D721Med (cell line): Measurements from ENCODE around the gene POLRMT.
"Not testable (repeated sequence)": the region's sequence is repeated elsewhere in the genome, so short reads cannot be mapped to it uniquely, and the experiment has no call there.

Experiments
- DNase-seq: peaks from one replicate; pipeline ENCODE4 v3.0.0; 2011; ENCODE audit warnings: low spot score; ENCODE audit not compliant: insufficient read length
- FAIRE-seq: peaks from 2 replicates; lab custom pipeline; 2011; peaks lifted over from hg19 to GRCh38; lab: Jason Lieb, UNC
- TF ChIP-seq, protein P1 (sequence below): IDR thresholded peaks from 2 replicates; pipeline ENCODE4 v1.5.1; 2012; ENCODE audit warnings: mild to moderate bottlenecking, control low read depth; ENCODE audit not compliant: insufficient read depth; ENCODE audit errors: missing control alignments

The POLRMT gene

DNA sequence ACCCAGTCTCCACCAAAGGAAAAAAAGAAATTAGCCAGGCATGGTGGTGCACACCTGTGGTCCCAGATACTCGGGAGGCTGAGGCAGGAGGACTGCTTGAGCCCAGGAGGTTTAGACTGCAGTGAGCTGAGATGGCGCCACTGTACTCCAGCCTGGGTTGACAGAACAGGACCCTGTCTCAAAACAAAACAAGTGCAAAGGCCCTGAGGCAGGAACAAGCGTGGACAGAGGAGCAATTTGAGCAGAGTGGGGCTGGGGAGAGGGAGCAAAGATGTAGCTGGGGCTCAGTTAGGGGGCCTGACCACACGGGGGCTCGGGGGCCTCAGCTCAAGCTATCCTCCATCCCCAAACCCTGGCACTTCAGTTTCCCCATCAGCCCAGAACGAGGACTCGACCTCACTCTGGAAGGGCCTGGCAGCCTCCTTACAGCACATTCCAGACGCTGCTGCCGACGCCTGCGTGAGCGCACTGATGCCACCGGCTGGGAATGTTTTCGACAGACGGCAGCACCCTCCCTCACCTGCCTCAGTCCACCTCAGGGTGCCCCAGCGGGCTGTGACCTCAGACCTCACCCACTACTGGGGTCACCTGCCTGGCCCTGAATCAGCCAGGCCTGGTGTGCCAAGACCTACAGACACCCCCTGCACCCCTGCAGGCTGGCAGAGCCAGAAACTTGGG lies 1.8 kb upstream of the POLRMT start:
- TF ChIP-seq, protein P1, sequence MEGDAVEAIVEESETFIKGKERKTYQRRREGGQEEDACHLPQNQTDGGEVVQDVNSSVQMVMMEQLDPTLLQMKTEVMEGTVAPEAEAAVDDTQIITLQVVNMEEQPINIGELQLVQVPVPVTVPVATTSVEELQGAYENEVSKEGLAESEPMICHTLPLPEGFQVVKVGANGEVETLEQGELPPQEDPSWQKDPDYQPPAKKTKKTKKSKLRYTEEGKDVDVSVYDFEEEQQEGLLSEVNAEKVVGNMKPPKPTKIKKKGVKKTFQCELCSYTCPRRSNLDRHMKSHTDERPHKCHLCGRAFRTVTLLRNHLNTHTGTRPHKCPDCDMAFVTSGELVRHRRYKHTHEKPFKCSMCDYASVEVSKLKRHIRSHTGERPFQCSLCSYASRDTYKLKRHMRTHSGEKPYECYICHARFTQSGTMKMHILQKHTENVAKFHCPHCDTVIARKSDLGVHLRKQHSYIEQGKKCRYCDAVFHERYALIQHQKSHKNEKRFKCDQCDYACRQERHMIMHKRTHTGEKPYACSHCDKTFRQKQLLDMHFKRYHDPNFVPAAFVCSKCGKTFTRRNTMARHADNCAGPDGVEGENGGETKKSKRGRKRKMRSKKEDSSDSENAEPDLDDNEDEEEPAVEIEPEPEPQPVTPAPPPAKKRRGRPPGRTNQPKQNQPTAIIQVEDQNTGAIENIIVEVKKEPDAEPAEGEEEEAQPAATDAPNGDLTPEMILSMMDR: no peak
- no peak for FAIRE-seq
- no peak for DNase-seq

DNA sequence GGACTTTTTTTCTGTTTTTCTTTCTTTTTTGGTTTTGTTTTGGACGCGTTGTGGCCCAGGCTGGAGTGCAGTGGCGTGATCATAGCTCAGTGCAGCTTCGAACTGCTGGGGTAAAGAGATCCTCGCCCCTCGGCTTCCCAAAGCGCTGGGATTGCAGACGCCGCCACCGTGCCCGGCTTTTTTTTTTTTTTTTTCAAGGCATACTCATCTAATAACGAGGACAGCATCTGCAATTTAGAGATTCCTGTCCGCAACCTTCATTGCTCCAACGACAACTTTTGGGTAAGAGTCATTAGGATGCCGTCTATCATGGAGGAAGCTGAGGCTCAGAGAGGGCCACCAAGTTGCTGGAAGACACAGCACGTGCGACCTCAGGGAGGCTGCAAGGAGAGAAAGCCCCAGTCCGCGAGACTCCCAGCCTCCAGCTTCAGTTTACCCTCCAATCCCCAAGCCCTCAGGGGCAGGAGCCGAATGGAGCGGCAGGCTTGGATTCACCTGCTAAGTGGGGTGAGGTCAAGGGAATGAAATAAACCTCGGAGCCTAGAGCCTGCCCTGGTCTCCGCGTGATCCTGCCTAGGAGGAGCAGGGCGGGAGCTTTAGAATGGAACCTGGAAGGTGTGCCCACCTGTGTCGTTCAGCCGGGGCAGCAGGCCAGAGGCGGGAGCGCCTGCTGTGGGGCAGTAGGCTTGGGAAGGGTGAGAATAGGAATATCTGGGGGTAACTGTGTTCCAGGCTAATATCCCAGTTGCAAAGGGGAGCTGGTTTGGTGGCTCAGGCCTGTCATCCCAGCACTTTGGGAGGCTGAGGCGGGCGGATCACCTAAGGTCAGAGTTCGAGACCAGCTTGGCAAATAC lies 676 bp upstream of the POLRMT start:
- no peak for DNase-seq
- FAIRE-seq: no peak
- TF ChIP-seq, protein P1: no peak

DNA sequence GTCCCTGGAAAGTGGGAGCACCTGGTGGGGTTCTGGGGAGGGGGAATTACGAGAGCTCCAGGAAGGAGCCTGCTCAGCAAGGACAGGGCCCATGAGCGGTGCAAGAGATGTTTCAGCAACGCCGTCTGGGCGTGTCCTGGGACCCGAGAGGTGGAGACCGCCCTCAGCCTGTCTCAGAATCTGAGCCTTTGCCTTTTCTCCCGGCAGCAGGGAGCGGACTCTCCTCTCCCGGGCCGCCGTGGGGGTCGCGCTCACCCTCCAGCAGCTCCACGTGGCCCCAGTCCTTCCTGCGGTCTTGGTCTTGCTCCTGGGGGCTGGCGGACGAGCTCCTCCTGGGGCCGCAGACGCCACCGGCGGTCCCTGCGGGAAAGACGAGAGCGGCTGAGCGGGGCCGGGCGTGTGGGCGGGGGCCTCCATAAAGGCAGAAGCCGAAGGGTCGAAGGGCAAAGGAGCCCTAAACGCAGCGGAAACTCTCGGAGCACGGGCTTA lies 714 bp downstream of the POLRMT start:
- DNase-seq: no peak
- TF ChIP-seq, protein P1: no peak
- FAIRE-seq: no peak

DNA sequence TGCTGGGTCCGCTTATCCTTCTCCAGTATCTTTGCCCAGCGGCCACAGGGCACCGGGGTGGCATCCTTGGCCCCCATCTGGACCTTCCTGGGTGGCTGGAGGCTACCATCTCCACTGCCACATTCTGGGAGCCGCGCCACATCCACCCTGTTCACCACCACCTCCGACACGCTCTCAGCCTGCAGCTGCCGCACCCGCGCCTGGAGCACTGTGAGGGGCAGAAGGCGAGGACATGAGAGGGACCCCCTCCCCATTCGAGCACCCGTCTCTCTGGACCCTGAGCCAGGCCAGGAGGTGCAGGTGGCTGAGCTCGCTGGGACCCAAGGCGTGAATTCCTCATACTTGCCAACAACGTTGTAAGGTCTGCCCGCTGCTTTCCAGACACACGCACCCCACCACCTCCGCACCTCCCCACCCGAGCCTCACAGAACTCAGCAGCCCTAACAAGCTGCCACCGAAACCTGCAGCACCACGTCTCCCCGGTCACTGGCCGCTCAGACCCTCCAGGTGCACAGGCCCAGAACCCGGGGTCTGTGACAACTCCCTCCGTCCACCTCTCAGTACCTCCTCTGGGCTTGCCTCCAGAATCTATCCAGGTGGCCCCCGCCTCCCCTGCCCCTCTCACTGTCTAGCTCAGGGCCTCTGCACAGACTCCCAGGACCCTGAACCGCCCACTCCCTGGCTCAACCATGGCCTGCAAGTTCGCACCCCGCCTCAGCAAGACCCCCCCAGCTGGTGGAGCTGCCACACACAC lies 3.2 kb downstream of the POLRMT start:
- FAIRE-seq: no peak
- TF ChIP-seq, protein P1: no peak
- no peak for DNase-seq

DNA sequence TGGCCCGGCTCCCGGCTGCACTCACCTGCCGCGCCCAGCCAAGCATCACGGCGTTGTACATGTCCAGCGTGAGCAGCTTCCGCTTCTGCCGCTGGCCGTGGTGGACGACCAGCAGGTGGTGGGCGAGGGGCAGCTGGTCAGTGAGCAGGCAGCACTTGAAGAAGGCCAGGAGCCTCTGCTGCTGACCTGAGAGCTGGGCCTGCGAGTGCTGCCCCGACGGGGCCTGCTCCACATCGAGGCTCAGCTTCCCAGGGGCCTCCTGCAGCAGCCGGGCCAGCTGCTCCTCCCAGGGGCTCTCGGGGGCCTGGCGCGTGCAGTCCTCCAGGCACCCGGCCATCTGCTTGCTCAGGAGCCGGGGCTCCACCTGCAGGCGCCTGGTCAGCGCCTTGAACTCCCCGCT lies 3.8 kb downstream of the POLRMT start:
- not testable (repeated sequence) for FAIRE-seq, DNase-seq

DNA sequence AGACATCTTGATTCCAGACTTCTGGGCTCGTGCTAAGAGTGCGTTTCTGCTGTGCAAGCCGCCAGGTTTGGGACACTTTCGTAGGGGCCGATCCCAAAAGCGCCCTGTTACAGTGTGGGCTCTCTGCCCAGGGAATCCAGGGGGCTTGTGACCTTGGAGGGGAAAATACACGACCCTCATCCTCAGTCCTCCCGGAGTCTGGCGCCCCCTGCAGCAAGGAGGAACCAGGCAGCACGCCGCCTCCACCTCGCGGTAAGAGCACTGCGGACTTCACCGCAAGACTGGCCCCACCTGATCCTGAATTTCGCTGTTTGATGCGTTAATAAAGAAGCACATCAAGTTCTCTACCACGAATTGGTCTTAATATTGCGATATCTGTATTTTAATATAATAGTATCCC lies 5.2 kb downstream of the POLRMT start:
- DNase-seq (peak; percentile 67), FAIRE-seq (no peak)
- TF ChIP-seq, protein P1: peak; percentile 23

DNA sequence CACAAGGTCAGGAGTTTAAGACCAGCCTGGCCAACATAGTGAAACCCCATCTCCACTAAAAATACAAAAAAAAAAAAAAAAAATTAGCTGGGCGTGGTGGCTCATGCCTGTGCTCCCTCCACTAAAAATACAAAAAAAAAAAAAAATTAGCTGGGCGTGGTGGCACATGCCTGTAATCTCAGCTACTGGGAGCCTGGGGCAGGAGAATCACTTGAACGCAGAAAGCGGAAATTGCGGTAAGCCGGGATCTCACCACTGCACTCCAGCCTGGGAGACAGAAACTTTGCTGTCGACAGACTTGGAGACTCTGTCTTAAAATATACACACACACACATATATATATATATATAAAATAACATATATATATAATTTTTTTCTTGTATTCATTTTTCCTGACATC lies 6.8 kb downstream of the POLRMT start:
- not testable (repeated sequence) for DNase-seq, FAIRE-seq
